ENCODE results near the gene CFI. TPM values are rescaled to one million over a fixed set of nuclear protein-coding genes. Genes with fewer than 3 reads are reported as not detected.

The CFI gene
- total and polyA plus RNA-seq, 9 of the 15 experiments (the other 6 are each of a cell fraction or from before 2014, with no cell fraction given), result 0.30 to 8.4 (median 0.95) TPM

DNA sequence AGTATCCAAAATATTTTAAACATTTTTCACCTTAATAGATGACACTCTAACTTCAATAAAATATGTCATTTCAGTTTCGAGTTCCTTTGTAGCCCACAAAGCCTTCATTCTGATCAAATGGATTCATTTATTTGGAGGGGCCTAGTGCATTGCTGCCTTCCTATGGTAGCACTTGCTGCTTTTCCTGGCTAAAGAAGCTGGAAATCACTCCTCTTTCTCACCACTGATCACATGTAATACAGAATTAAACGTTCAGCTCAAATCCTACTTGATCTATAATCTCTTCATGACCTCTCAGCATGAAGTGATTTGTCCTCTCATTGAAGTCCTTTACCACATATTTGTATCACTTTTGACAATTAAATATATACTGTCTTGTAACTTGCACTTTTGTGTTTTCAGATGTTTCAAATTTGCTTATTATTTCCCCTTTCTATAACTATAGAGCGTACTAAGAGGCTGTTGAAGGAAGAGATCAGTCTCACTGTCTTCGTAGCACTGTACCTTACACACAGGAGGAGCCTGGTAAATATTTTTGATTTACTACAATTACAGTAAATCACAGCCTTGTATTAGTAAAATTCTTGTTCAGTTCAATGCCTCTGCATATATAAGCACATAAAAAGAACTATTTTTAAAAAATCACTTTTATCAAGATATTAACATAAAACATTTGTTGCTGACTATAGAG is 555 bp downstream of the CFI start:
- ChIA-PET POLR2A (interaction anchor here (2.1 kb wide), 1 partner anchor 13 kb away, joined by 8 read pairs; the partner anchor contains the start of gene GAR1), CTCF (ENCODE audit: low intra/inter-chr PET ratio) (no interaction called here)
- no peak overlapping the region for H3K9ac ChIP-seq (ENCODE audit: insufficient read depth in 1 of 2, low read depth in 2 of 2, low read length in 2 of 2)
- no peaks in the 10 kb centered on the region for H4K20me1 ChIP-seq (replicated peaks; ENCODE audit: control insufficient read depth, insufficient read depth, low read length)
- H3K36me3 ChIP-seq (ENCODE audit: control insufficient read depth, insufficient read depth, low read length), result no peaks in the 10 kb centered on the region
- no peak for ATAC-seq
- H3K27ac ChIP-seq (ENCODE audit: extremely low read depth, low read depth, low read length), result no peak overlapping the region
- no TSS peak for BruUV-seq (replicated peaks)
- in situ Hi-C loops (cut with MboI) (no loop called here), intact Hi-C loops (cut with micrococcal nuclease) (loop anchor here (5.0 kb wide), 1 partner anchor 374 kb away; no protein-coding TSS in a partner anchor)
- no peaks in the 10 kb centered on the region for H3K9me3 ChIP-seq (replicated peaks; ENCODE audit: control insufficient read depth, insufficient read depth, low read depth, low read length)
- no peak for DNase-seq (ENCODE audit: extremely low read depth in 1 of 4, low spot score in 3 of 4)
- no peaks in the 10 kb centered on the region for H3K79me2 ChIP-seq (ENCODE audit: control insufficient read depth, insufficient read depth, low read length)
- whole genome bisulfite sequencing (ENCODE audit: insufficient coverage, low coverage, missing lambda C conversion rate), result 43% methylated on average over 4 of the region's 4 CpGs
- H3K9me1 ChIP-seq (ENCODE audit: control insufficient read depth, insufficient read depth, low read length), result no peaks in the 10 kb centered on the region
- H3K4me3 ChIP-seq, result no peak overlapping the region
- H3K4me2 ChIP-seq (ENCODE audit: insufficient read depth, low read length), result no peak overlapping the region
- H3K4me1 ChIP-seq (replicated peaks in 1 of 2; ENCODE audit: control insufficient read depth in 2 of 2, insufficient read depth in 2 of 2, low read length in 2 of 2), result no peaks in the 10 kb centered on the region; a peak in 3 of 5 replicates
- no peaks in the 10 kb centered on the region for H3K27me3 ChIP-seq (ENCODE audit: control insufficient read depth in 2 of 2, insufficient read depth in 2 of 2, low read length in 2 of 2)
- H2AFZ ChIP-seq (ENCODE audit: low read depth, low read length), result no peak overlapping the region
- no peak for FAIRE-seq
- no peak for TF ChIP-seq ZFP36 (IDR thresholded peaks at IDR 0.05; ENCODE audit: low read depth, low read length, partially characterized antibody)
- TF ChIP-seq ZNF398 (CRISPR knock-in tag; IDR thresholded peaks at IDR 0.05), result no peak
- no peak for TF ChIP-seq SAP30 (IDR thresholded peaks at IDR 0.05; ENCODE audit: borderline replicate concordance, insufficient read depth, low read depth, low read length, poor library complexity, severe bottlenecking)
- no peak for TF ChIP-seq CBX3 (IDR thresholded peaks at IDR 0.05; ENCODE audit: borderline replicate concordance in 1 of 2, low read length in 2 of 2)
- TF ChIP-seq CBX2 (IDR thresholded peaks at IDR 0.05; ENCODE audit: insufficient read depth, low read length, poor library complexity, severe bottlenecking), result no peak
- TF ChIP-seq ZNF280B (CRISPR knock-in tag; IDR thresholded peaks at IDR 0.05), result no peak
- no peak for TF ChIP-seq HBP1 (CRISPR knock-in tag; IDR thresholded peaks at IDR 0.05)
- TF ChIP-seq PRPF4 (IDR thresholded peaks at IDR 0.05; ENCODE audit: insufficient read depth, low read depth, low read length, poor library complexity, severe bottlenecking), result no peak
- no peak for TF ChIP-seq THAP7 (CRISPR knock-in tag; IDR thresholded peaks at IDR 0.05)
- TF ChIP-seq PCBP1 (IDR thresholded peaks at IDR 0.05; ENCODE audit: low read depth, low read length, poor library complexity, severe bottlenecking), result no peak
- no peak for TF ChIP-seq RBM22 (IDR thresholded peaks at IDR 0.05; ENCODE audit: low read depth, low read length, poor library complexity, severe bottlenecking)
- TF ChIP-seq STAG1 (CRISPR knock-in tag; IDR thresholded peaks at IDR 0.05; ENCODE audit: borderline replicate concordance), result no peak

Data from K562 (cell line).